SK-N-SH treated with all-trans-retinoic acid at 6 μM for 48 hours (cell line): ENCODE results near the gene KLC1.

Experiments used
- ATAC-seq: fragments of 200-7000 bp; cut with Tn5 transposase; 3 replicates; pipeline ENCODE4 v1.9.1; 2020; ENCODE audit warnings: mild to moderate bottlenecking, moderate library complexity
- ARNTL ChIP-seq: fragments of 450-650 bp; formaldehyde crosslinking; IDR thresholded peaks from 2 replicates; pipeline ENCODE4 v1.5.0; 2020; ENCODE audit warnings: low read depth, mild to moderate bottlenecking, moderate library complexity, borderline replicate concordance
- CREB5 ChIP-seq: fragments of 250-450 bp; sonication (Bioruptor Pico); IDR thresholded peaks from 2 replicates; pipeline ENCODE4 v1.5.1; 2020; ENCODE audit warnings: low read depth, mild to moderate bottlenecking, moderate library complexity
- CSDC2 ChIP-seq: fragments of 250-450 bp; sonication (Bioruptor Pico); IDR thresholded peaks from 2 replicates; pipeline ENCODE4 v1.5.0; 2020; ENCODE audit warnings: mild to moderate bottlenecking, moderate library complexity
- ESRRG ChIP-seq: fragments of 250-450 bp; sonication (Bioruptor Pico); IDR thresholded peaks from 2 replicates; pipeline ENCODE4 v1.6.1; 2021; ENCODE audit warnings: mild to moderate bottlenecking
- OSR1 ChIP-seq: fragments of 250-450 bp; sonication (Bioruptor Pico); IDR thresholded peaks from 2 replicates; pipeline ENCODE4 v1.8.0; 2022; ENCODE audit warnings: moderate library complexity, mild to moderate bottlenecking, inconsistent platforms
- PATZ1 ChIP-seq: fragments of 250-450 bp; sonication (Bioruptor Pico); IDR thresholded peaks from 2 replicates; pipeline ENCODE4 v1.8.0; 2020; ENCODE audit warnings: mild to moderate bottlenecking, moderate library complexity, borderline replicate concordance
- POU6F1 ChIP-seq: fragments of 250-450 bp; sonication (Bioruptor Pico); IDR thresholded peaks from 2 replicates; pipeline ENCODE4 v1.8.0; 2021; ENCODE audit warnings: low read depth, mild to moderate bottlenecking, moderate library complexity, borderline replicate concordance
- PPARA ChIP-seq: fragments of 250-450 bp; sonication (Bioruptor Pico); IDR thresholded peaks from 2 replicates; pipeline ENCODE4 v1.5.0; 2020; ENCODE audit warnings: mild to moderate bottlenecking, borderline replicate concordance
- RARB ChIP-seq: fragments of 250-450 bp; sonication (Bioruptor Pico); IDR thresholded peaks from 2 replicates; pipeline ENCODE4 v1.8.0; 2021; ENCODE audit warnings: mild to moderate bottlenecking, moderate library complexity
- SNAI2 ChIP-seq: fragments of 250-450 bp; sonication (Bioruptor Pico); IDR thresholded peaks from 2 replicates; pipeline ENCODE4 v1.5.0; 2020; ENCODE audit warnings: mild to moderate bottlenecking, moderate library complexity
- TOX ChIP-seq: fragments of 250-450 bp; sonication (Bioruptor Pico); IDR thresholded peaks from 2 replicates; pipeline ENCODE4 v1.8.0; 2021; ENCODE audit warnings: mild to moderate bottlenecking, moderate library complexity, borderline replicate concordance
- TSHZ2 ChIP-seq: fragments of 250-450 bp; sonication (Bioruptor Pico); IDR thresholded peaks from 2 replicates; pipeline ENCODE4 v1.5.0; 2020; ENCODE audit warnings: mild to moderate bottlenecking, moderate library complexity
- ZC3H10 ChIP-seq: fragments of 250-450 bp; sonication (Bioruptor Pico); IDR thresholded peaks from 2 replicates; pipeline ENCODE4 v1.5.1; 2021; ENCODE audit warnings: mild to moderate bottlenecking, moderate library complexity
- ZFP3 ChIP-seq: fragments of 250-450 bp; sonication (Bioruptor Pico); IDR thresholded peaks from 2 replicates; pipeline ENCODE4 v1.5.0; 2020; ENCODE audit warnings: mild to moderate bottlenecking, moderate library complexity
- ZFP30 ChIP-seq: fragments of 450-650 bp; formaldehyde crosslinking; IDR thresholded peaks from 2 replicates; pipeline ENCODE4 v1.5.0; 2022; ENCODE audit warnings: mild to moderate bottlenecking, moderate library complexity
- ZNF565 ChIP-seq: fragments of 450-650 bp; formaldehyde crosslinking; conservative IDR thresholded peaks from 2 replicates; pipeline ENCODE4 v1.5.0; 2020; ENCODE audit warnings: low read depth, mild to moderate bottlenecking, moderate library complexity
- ZNF70 ChIP-seq: fragments of 450-650 bp; formaldehyde crosslinking; IDR thresholded peaks from 2 replicates; pipeline ENCODE4 v1.5.0; 2020; ENCODE audit warnings: mild to moderate bottlenecking, moderate library complexity
- ZNF8 ChIP-seq: fragments of 450-650 bp; formaldehyde crosslinking; IDR thresholded peaks from 2 replicates; pipeline ENCODE4 v1.5.0; 2020; ENCODE audit warnings: mild to moderate bottlenecking, moderate library complexity
- TF ChIP-seq, protein P1 (sequence below): fragments of 250-450 bp; sonication (Bioruptor Pico); IDR thresholded peaks from 2 replicates; pipeline ENCODE4 v1.5.1; 2021; ENCODE audit warnings: mild to moderate bottlenecking, moderate library complexity

The KLC1 gene

GRCh38 chr14:103679351-103679750 is 50.3 kb downstream of the KLC1 start:
- no peak for TF ChIP-seq PATZ1 (CRISPR knock-in tag)
- TF ChIP-seq TSHZ2: no peak
- no peak for TF ChIP-seq OSR1 (CRISPR knock-in tag)
- TF ChIP-seq ESRRG (CRISPR knock-in tag): no peak
- TF ChIP-seq ARNTL (CRISPR knock-in tag): no peak
- TF ChIP-seq ZFP30 (CRISPR knock-in tag): no peak
- no peak for TF ChIP-seq CREB5 (CRISPR knock-in tag)
- TF ChIP-seq, protein P1, sequence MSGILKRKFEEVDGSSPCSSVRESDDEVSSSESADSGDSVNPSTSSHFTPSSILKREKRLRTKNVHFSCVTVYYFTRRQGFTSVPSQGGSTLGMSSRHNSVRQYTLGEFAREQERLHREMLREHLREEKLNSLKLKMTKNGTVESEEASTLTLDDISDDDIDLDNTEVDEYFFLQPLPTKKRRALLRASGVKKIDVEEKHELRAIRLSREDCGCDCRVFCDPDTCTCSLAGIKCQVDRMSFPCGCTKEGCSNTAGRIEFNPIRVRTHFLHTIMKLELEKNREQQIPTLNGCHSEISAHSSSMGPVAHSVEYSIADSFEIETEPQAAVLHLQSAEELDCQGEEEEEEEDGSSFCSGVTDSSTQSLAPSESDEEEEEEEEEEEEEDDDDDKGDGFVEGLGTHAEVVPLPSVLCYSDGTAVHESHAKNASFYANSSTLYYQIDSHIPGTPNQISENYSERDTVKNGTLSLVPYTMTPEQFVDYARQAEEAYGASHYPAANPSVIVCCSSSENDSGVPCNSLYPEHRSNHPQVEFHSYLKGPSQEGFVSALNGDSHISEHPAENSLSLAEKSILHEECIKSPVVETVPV (CRISPR knock-in tag): no peak
- TF ChIP-seq ZNF565 (CRISPR knock-in tag): no peak
- TF ChIP-seq ZNF70 (CRISPR knock-in tag): no peak
- TF ChIP-seq CSDC2: no peak
- no peak for TF ChIP-seq POU6F1 (CRISPR knock-in tag)
- no peak for TF ChIP-seq SNAI2
- TF ChIP-seq, all 23 proteins: peak for 0
- peak; percentile 86 for ATAC-seq

DNA sequence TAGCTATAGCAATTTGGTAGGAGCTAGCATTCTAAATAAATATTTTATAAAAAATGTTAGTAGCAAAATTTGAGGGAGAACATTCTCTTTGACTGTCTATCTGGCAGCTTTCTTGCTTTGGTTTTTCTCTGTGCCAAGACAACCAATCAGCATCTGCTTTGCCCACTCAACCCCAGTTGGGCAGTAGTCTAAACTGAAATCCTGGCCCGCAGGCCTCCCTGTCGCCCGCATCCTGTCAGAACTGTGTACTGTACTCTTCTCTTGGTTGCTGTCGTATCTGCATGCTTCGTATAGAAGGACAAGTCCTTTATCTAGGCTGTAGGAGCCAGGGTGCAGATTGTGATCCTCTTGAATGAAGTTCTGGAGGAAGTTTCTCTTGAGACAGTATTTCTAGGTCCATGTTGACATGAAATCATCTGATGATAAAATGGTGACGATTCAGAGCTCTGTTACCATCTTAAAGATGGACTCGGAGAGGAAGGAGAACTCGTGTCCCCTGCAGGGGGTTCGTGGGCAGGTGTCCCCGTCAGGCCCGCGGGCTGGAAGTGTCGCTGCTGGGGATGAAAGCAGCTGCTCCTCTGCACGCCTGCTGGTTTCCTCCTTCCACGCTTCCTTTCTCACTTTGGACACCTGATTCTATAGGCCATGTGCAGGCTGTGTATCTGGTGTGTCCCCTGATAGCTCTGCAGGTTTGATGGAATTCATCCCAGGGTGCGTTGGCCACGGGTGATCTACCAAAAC is 51.6 kb downstream of the KLC1 start:
- ATAC-seq: no peak
- TF ChIP-seq RARB (CRISPR knock-in tag) (no peak), ZC3H10 (CRISPR knock-in tag) (no peak), ZFP3 (no peak)

DNA sequence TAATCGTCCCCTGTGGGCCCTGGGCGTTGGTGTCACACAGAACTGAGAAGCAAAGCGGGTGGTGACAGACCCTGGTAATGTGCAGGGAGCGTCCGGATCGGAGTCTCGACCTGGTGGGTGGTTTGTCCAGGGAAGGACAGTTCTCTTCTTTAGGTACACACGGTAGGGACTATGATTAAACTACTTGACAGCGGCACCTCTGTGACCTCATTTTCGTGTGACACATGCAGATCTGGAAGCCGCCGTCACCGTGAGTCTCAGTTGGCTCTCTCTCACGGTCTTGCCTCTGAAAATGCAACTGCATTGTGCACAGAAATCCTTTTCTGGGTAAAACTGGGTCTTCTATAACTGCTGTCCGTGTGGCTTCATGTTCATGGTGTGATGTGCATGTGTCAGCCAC is 54.1 kb downstream of the KLC1 start:
- TF ChIP-seq ARNTL (CRISPR knock-in tag): no peak
- ATAC-seq: no peak

- no peak for ATAC-seq
- TF ChIP-seq OSR1 (CRISPR knock-in tag) (no peak), TOX (no peak), ZC3H10 (CRISPR knock-in tag) (no peak), CSDC2 (no peak), ZNF565 (CRISPR knock-in tag) (no peak), RARB (CRISPR knock-in tag) (no peak), TSHZ2 (no peak), ZFP3 (no peak), ZNF8 (no peak), PPARA (CRISPR knock-in tag) (no peak), ESRRG (CRISPR knock-in tag) (no peak)
- TF ChIP-seq, protein P1 (CRISPR knock-in tag): no peak
These were observed 55.5 kb downstream of the KLC1 start for GRCh38 chr14:103684471-103684870.
